ENCODE data around the gene PPEF1. TPM values are rescaled to one million over a fixed set of nuclear protein-coding genes. Genes with fewer than 3 reads are reported as not detected.
A peak's percentile ranks its signal among the peaks of the same experiment; 100 is the strongest.

The PPEF1 gene
- total RNA-seq, 4 donors from 2014 or later = 0.89 to 1.3 TPM; not detected in 2

DNA sequence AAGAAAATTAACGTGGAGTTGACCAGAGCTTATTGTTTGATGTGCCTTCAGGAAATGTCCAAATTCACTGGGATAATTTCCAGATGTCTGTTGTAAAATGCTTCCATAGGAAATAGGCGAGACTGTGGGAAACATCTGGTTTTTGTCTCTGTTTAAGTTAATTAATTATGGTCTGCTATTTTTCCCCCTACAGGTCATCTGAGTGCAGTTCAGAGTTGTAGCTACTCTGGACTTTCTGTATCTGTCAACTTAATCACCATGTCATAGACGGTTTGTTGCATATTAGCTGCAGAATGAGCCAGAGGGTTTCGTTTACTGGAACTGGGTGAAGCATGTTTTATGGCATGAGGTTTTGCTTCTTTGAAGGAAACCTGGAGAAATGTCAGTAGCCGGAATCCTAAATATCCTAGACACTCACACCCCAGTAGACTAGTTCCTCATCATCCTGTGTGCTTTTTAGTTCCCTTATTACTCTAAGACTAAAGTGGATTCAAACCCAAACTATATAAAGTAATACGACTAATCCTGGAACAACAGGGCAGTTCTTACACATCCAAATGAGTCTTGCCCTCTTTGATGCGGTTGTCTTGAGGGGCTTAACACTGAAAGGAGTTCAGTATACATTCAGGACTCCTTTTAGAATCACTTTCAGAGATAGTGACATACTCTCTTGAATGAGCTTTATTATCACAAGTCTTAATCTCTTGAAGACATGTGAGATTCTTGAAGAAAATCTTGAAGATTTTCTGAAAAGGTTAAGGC is 62.5 kb downstream of the PPEF1 start:
- 16 to 23% methylated on average over 5 to 6 of the region's 7 CpGs for WGBS, 2 donors (ENCODE audit: low coverage in 1 of 2)
- H3K4me3 ChIP-seq = no peak overlapping the region
- H3K27ac ChIP-seq = no peak overlapping the region
- ATAC-seq = peak; percentile 36
- no peak for TF ChIP-seq POLR2A (IDR thresholded peaks at IDR 0.05)
- TF ChIP-seq CTCF (IDR thresholded peaks at IDR 0.05) = peak in 1 of 4 experiments; percentile 11
- peak; percentile 55 for TF ChIP-seq POLR2AphosphoS5 (IDR thresholded peaks at IDR 0.05)
- no peaks in the 10 kb centered on the region for H3K9me3 ChIP-seq
- H3K36me3 ChIP-seq = no peaks in the 10 kb centered on the region
- no peaks in the 10 kb centered on the region for H3K4me1 ChIP-seq
- H3K27me3 ChIP-seq = no peaks in the 10 kb centered on the region

DNA sequence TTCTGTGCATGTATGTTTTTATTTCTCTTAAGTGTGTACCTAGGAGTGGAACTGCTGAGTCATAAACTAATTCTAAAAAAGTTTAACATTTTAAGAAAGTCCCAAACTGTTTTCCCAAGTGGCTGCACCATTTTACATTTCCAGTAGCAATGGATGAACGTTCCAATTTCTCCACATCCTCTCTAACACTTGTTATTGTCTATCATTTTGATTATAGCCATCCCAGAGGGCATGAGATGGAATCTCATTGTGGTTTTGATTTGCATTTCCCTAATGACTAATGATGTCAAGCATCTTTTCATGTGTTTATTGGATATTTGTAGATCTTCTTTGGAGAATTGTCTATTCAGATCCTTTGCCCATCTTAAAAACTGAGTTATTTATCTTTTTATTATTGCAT is 82.5 kb downstream of the PPEF1 start:
- no peak for TF ChIP-seq EP300 (IDR thresholded peaks at IDR 0.05)
- no peak for TF ChIP-seq POLR2A (IDR thresholded peaks at IDR 0.05)
- TF ChIP-seq CTCF (IDR thresholded peaks at IDR 0.05) = no peak
- no peak for TF ChIP-seq POLR2AphosphoS5 (IDR thresholded peaks at IDR 0.05)
- no peak overlapping the region for H3K4me3 ChIP-seq
- H3K36me3 ChIP-seq = no peaks in the 10 kb centered on the region
- H3K27ac ChIP-seq = no peak overlapping the region
- no peaks in the 10 kb centered on the region for H3K27me3 ChIP-seq
- no peak for ATAC-seq
- no peaks in the 10 kb centered on the region for H3K9me3 ChIP-seq
- WGBS, 2 donors (ENCODE audit: low coverage in 1 of 2) = 8 to 29% methylated on average over 1 of the region's 1 CpG
- no peaks in the 10 kb centered on the region for H3K4me1 ChIP-seq

GRCh38 chrX:18792828-18793227 is 85.4 kb downstream of the PPEF1 start:
- Histone ChIP-seq H3K9me3 (no peaks in the 10 kb centered on the region), H3K27me3 (no peaks in the 10 kb centered on the region), H3K4me3 (no peak overlapping the region), H3K4me1 (no peaks in the 10 kb centered on the region), H3K36me3 (no peaks in the 10 kb centered on the region), H3K27ac (no peak overlapping the region)
- no peak for ATAC-seq
- no peak for TF ChIP-seq POLR2AphosphoS5 (IDR thresholded peaks at IDR 0.05)
- TF ChIP-seq POLR2A (IDR thresholded peaks at IDR 0.05) = no peak
- no peak for TF ChIP-seq CTCF (IDR thresholded peaks at IDR 0.05)
- no peak for TF ChIP-seq EP300 (IDR thresholded peaks at IDR 0.05)

GRCh38 chrX:18793601-18794089 is 86.2 kb downstream of the PPEF1 start:
- H3K36me3 ChIP-seq = no peaks in the 10 kb centered on the region
- 44 to 60% methylated on average over 1 to 4 of the region's 7 CpGs for WGBS, 2 donors (ENCODE audit: low coverage in 1 of 2)
- TF ChIP-seq POLR2A (IDR thresholded peaks at IDR 0.05) = no peak
- no peak for TF ChIP-seq CTCF (IDR thresholded peaks at IDR 0.05)
- TF ChIP-seq POLR2AphosphoS5 (IDR thresholded peaks at IDR 0.05) = no peak
- TF ChIP-seq EP300 (IDR thresholded peaks at IDR 0.05) = no peak
- no peak for ATAC-seq
- no peak overlapping the region for H3K27ac ChIP-seq
- no peaks in the 10 kb centered on the region for H3K4me1 ChIP-seq
- no peaks in the 10 kb centered on the region for H3K27me3 ChIP-seq
- no peak overlapping the region for H3K4me3 ChIP-seq
- H3K9me3 ChIP-seq = no peaks in the 10 kb centered on the region

DNA sequence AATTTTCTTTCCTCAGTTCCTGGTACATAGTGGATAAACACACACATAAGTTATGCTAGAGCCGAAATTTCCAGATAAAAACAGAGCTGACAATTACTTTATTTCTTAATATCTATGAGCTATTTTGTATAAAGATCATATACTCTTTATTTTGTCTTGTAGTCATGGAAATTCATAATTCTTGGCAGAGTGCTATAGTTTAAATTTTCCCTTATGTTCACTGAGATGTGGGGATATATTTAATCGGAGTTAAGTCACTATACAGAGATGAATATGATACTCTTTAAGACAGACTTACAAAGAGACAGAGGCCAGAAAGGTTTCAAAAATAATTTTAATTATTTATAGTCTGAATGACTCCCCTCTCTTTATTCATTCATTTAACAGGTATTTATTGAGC is 89.7 kb downstream of the PPEF1 start:
- Histone ChIP-seq H3K27me3 (no peaks in the 10 kb centered on the region), H3K9me3 (no peaks in the 10 kb centered on the region)
- TF ChIP-seq CTCF (IDR thresholded peaks at IDR 0.05) = no peak
- no peak for TF ChIP-seq POLR2AphosphoS5 (IDR thresholded peaks at IDR 0.05)
- no peak for TF ChIP-seq POLR2A (IDR thresholded peaks at IDR 0.05)
- TF ChIP-seq EP300 (IDR thresholded peaks at IDR 0.05) = no peak

More for the DNA sequence above, 89.7 kb downstream of the PPEF1 start:
- Histone ChIP-seq H3K27ac (no peak overlapping the region), H3K4me1 (no peaks in the 10 kb centered on the region), H3K4me3 (no peak overlapping the region), H3K36me3 (no peaks in the 10 kb centered on the region)
- 44 to 86% methylated on average over 1 to 2 of the region's 2 CpGs for WGBS, 2 donors (ENCODE audit: low coverage in 1 of 2)
- no peak for ATAC-seq

All from gastroesophageal sphincter (tissue), 4 donors.